ENCODE results near the gene OLFM2.
"Not testable (repeated sequence)": the region's sequence is repeated elsewhere in the genome, so short reads cannot be mapped to it uniquely, and the experiment has no call there.

OLFM2 gene

GRCh38 chr19:9941671-9942070 is 5.4 kb upstream of the OLFM2 start:
- peak; percentile 58 for DNase-seq

- DNase-seq = no peak
Measured at GRCh38 chr19:9941231-9941630, 4.9 kb upstream of the OLFM2 start.

- no peak for DNase-seq
Measured at GRCh38 chr19:9940778-9941177, 4.5 kb upstream of the OLFM2 start.

- DNase-seq = no peak
Measured at GRCh38 chr19:9939301-9939913, 3.1 kb upstream of the OLFM2 start.

GRCh38 chr19:9937001-9937411 is 691 bp upstream of the OLFM2 start:
- no peak for DNase-seq

- no peak for DNase-seq
Measured at GRCh38 chr19:9935506-9936325, 599 bp downstream of the OLFM2 start.

- peak; percentile 84 for DNase-seq
Measured at GRCh38 chr19:9934132-9934950, 2.0 kb downstream of the OLFM2 start.

GRCh38 chr19:9932835-9933234 is 3.5 kb downstream of the OLFM2 start:
- DNase-seq = no peak

- no peak for DNase-seq
Measured at GRCh38 chr19:9931629-9932028, 4.7 kb downstream of the OLFM2 start.

- DNase-seq = no peak
Measured at GRCh38 chr19:9923440-9923839, 12.9 kb downstream of the OLFM2 start.

- DNase-seq = not testable (repeated sequence)
Measured at GRCh38 chr19:9922782-9923379, 13.4 kb downstream of the OLFM2 start.

GRCh38 chr19:9917321-9917720 is 19.0 kb downstream of the OLFM2 start:
- peak; percentile 68 for DNase-seq

GRCh38 chr19:9916719-9917118 is 19.6 kb downstream of the OLFM2 start:
- no peak for DNase-seq

- DNase-seq = peak; percentile 89
Measured at GRCh38 chr19:9914315-9915207, 21.8 kb downstream of the OLFM2 start.

- DNase-seq = no peak
Measured at GRCh38 chr19:9914001-9914314, 22.4 kb downstream of the OLFM2 start.

- DNase-seq = peak; percentile 38
Measured at GRCh38 chr19:9913237-9914000, 22.9 kb downstream of the OLFM2 start.

- DNase-seq = no peak
Measured at GRCh38 chr19:9912551-9913236, 23.6 kb downstream of the OLFM2 start.

- no peak for DNase-seq
Measured at GRCh38 chr19:9911524-9912185, 24.7 kb downstream of the OLFM2 start.

- DNase-seq = no peak
Measured at GRCh38 chr19:9910625-9911024, 25.7 kb downstream of the OLFM2 start.

- peak; percentile 44 for DNase-seq
Measured at GRCh38 chr19:9909251-9909650, 27.1 kb downstream of the OLFM2 start.
